Common myeloid progenitor, CD34-positive (primary cell): Measurements from ENCODE around the gene AP5S1.

Experiments used
- CTCF ChIA-PET: fragments of 350-600 bp; sonication (Branson Sonifier 250); formaldehyde crosslinking; loops from one replicate; lab custom pipeline; 2021; ENCODE audit warnings: antibody characterized with exemption; lab: Charles Lee
- POLR2A ChIA-PET: fragments of 350-600 bp; sonication (Branson Sonifier 250); formaldehyde crosslinking; loops from one replicate; lab custom pipeline; 2021; ENCODE audit warnings: antibody characterized with exemption; lab: Charles Lee
- DNase-seq, 3 donors: peaks; one replicate each; pipeline versions ENCODE4 v3.0.0 to v3.0.0-alpha.2; 2013
- H3K27ac ChIP-seq, 2 experiments: 1 replicate in 1 of 2; 2 replicates in 1 of 2; pipeline ENCODE4 v1.7.0; 2013; ENCODE audit warnings: inconsistent platforms in 2 of 2, low read length in 2 of 2, mild to moderate bottlenecking in 2 of 2, low read depth in 1 of 2, moderate library complexity in 1 of 2; ENCODE audit not compliant: severe bottlenecking in 2 of 2, insufficient read depth in 1 of 2, poor library complexity in 1 of 2
- H3K27me3 ChIP-seq, 5 experiments: replicated peaks in 2 of 5; 1 replicate in 3 of 5; 2 replicates in 2 of 5; pipeline versions ENCODE4 v1.6.1 to v1.7.0; 2013; ENCODE audit warnings: low read length in 4 of 5, mild to moderate bottlenecking in 2 of 5, moderate library complexity in 2 of 5, inconsistent platforms in 1 of 5; ENCODE audit not compliant: insufficient read depth in 5 of 5, control insufficient read depth in 4 of 5
- H3K36me3 ChIP-seq, 4 experiments: 1 replicate in 2 of 4; 2 replicates in 2 of 4; pipeline versions ENCODE4 v1.6.1 to v1.7.0; 2013; ENCODE audit warnings: low read length in 3 of 4, control low read depth in 1 of 4, mild to moderate bottlenecking in 1 of 4; ENCODE audit not compliant: control insufficient read depth in 4 of 4, insufficient read depth in 4 of 4
- H3K4me1 ChIP-seq, 4 experiments: 1 replicate in 3 of 4; 2 replicates in 1 of 4; pipeline versions ENCODE4 v1.6.1 to v1.7.1; 2013; ENCODE audit warnings: low read length in 3 of 4, mild to moderate bottlenecking in 3 of 4, control low read depth in 1 of 4, inconsistent platforms in 1 of 4, moderate library complexity in 1 of 4; ENCODE audit not compliant: control insufficient read depth in 4 of 4, insufficient read depth in 4 of 4; ENCODE audit errors: control extremely low read depth in 1 of 4
- H3K4me3 ChIP-seq, 7 experiments: 1 replicate in 4 of 7; 2 replicates in 3 of 7; pipeline versions ENCODE4 v1.5.1 to v1.7.0; 2013; ENCODE audit warnings: mild to moderate bottlenecking in 7 of 7, low read length in 6 of 7, moderate library complexity in 6 of 7, inconsistent platforms in 2 of 7, low read depth in 2 of 7, control low read depth in 1 of 7; ENCODE audit not compliant: insufficient read depth in 4 of 7, control insufficient read depth in 1 of 7; ENCODE audit errors: extremely low read depth in 1 of 7
- H3K9me3 ChIP-seq, 5 experiments: 1 replicate in 4 of 5; 2 replicates in 1 of 5; pipeline versions ENCODE4 v1.6.1 to v1.7.1; 2013; ENCODE audit warnings: low read length in 4 of 5, mild to moderate bottlenecking in 2 of 5, inconsistent platforms in 1 of 5, low read depth in 1 of 5, moderate library complexity in 1 of 5; ENCODE audit not compliant: control insufficient read depth in 4 of 5, insufficient read depth in 2 of 5; ENCODE audit errors: control extremely low read depth in 1 of 5
- WGBS: methylation state at CpG from one replicate; pipeline ENCODE4 v1.1.5; 2013; ENCODE audit not compliant: insufficient coverage; 5-methylcytosine and 5-hydroxymethylcytosine counted together

The AP5S1 gene

GRCh38 chr20:3847429-3847940 is 27.1 kb downstream of the AP5S1 start:
- peaks cover 1 to 31% (median 25%) of the 10 kb centered on the region in 4 experiments for H3K4me1 ChIP-seq
- peak overlapping the region; percentile 80 to 90 for H3K27ac ChIP-seq
- H3K9me3 ChIP-seq, result no peaks in the 10 kb centered on the region
- DNase-seq, result peak in 2 of 3 donors; percentile 13 to 14
- H3K27me3 ChIP-seq, result no peaks in the 10 kb centered on the region
- CTCF ChIA-PET, result no interaction called here
- H3K4me3 ChIP-seq, result peak overlapping the region; percentile 78 to 98 (median 88)
- POLR2A ChIA-PET, result no interaction called here
- H3K36me3 ChIP-seq, result peaks cover 0 to 12% (median under 1%) of the 10 kb centered on the region in 4 experiments
- 54% methylated on average over 6 of the region's 8 CpGs for WGBS

DNA sequence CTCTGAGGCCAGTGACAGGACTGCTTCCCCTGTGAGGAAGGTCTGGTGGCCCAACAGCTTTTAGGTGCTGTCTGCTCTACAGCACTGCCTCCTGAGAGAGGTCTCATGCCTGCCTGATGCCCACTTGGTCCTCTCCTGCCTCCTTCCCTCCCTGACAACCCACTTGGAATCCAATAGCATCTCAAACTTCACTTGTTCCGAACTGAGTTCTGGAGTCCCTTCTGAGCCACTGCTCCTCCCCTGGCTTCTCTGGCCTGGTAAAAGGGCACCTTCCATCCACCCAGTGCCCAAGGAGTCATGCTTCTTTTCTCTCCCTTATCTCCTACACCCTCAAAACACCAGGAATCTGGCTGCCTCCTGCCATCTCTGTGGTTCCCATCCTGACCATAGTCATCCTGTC is 28.2 kb downstream of the AP5S1 start:
- DNase-seq, result no peak
- peak overlapping the region in 1 of 2 experiments; percentile 36 for H3K27ac ChIP-seq
- WGBS, result 100% methylated on average over 1 of the region's 1 CpG
- no peak overlapping the region for H3K4me3 ChIP-seq
- ChIA-PET CTCF (interaction anchor here (1.4 kb wide), 1 partner anchor 23 kb away, joined by 4 read pairs; no protein-coding TSS in a partner anchor), POLR2A (no interaction called here)
- H3K27me3 ChIP-seq, result no peaks in the 10 kb centered on the region
- peaks cover 0 to 23% (median 19%) of the 10 kb centered on the region in 4 experiments for H3K4me1 ChIP-seq
- H3K9me3 ChIP-seq, result no peaks in the 10 kb centered on the region
- peaks cover 0 to 12% (median under 1%) of the 10 kb centered on the region in 4 experiments for H3K36me3 ChIP-seq

DNA sequence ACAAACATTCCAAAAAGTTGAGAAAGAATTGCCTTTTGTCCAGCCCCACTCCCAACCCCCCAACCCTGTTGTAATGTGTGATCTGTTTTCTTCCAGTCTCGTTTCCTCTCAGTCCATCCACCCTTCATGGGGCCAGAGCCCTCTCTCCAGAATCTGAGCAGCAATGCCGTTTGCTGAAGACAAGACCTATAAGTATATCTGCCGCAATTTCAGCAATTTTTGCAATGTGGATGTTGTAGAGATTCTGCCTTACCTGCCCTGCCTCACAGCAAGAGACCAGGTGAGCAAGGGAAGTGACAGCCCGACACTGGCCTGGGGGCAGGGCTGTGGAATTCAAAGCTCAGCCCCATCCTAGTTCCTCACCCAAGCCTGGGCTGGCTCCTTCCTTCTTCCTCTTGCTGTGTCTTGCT is 34.1 kb downstream of the AP5S1 start:
- 100% methylated on average over 3 of the region's 4 CpGs for WGBS
- H3K4me3 ChIP-seq, result no peak overlapping the region
- no peaks in the 10 kb centered on the region for H3K9me3 ChIP-seq
- H3K4me1 ChIP-seq, result peaks cover 0 to 4% (median 0%) of the 10 kb centered on the region in 4 experiments
- H3K27ac ChIP-seq, result no peak overlapping the region
- DNase-seq, result no peak
- H3K27me3 ChIP-seq, result no peaks in the 10 kb centered on the region
- H3K36me3 ChIP-seq, result peaks cover 8 to 40% (median 22%) of the 10 kb centered on the region in 4 experiments
- ChIA-PET POLR2A (interaction anchor here (0.7 to 1.0 kb wide), 2 partner anchors 34 to 113 kb away, joined by 3 read pairs; partner anchors contain the start of gene AP5S1), CTCF (interaction anchor here (0.9 to 3.8 kb wide), 24 partner anchors 9 to 217 kb away, joined by 3 to 24 read pairs (median 4); partner anchors contain the start of genes CENPB and SPEF1)

DNA sequence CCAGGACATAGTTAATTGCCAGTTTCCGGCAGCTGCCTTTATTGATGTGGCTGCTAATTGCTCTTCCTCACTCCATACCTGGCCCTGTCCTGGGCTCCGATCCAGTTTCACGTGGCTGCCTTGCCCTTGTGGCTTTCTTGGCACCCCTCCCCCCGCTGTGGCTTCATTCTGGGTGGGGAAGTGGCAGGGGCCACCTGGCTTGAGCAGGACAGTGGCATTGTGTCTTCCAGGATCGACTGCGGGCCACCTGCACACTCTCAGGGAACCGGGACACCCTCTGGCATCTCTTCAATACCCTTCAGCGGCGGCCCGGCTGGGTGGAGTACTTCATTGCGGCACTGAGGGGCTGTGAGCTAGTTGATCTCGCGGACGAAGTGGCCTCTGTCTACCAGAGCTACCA is 37.1 kb downstream of the AP5S1 start:
- 90% methylated on average over 14 of the region's 14 CpGs for WGBS
- DNase-seq, result no peak
- CTCF ChIA-PET, result interaction anchor here (0.6 to 2.0 kb wide), 6 partner anchors 37 to 150 kb away, joined by 3 to 7 read pairs (median 4); partner anchors contain the start of gene AP5S1
- peaks cover 0 to 4% (median 0%) of the 10 kb centered on the region in 4 experiments for H3K4me1 ChIP-seq
- no peak overlapping the region for H3K27ac ChIP-seq
- H3K36me3 ChIP-seq, result peaks cover 15 to 55% (median 39%) of the 10 kb centered on the region in 4 experiments
- peaks cover 0 to 5% (median 0%) of the 10 kb centered on the region in 5 experiments for H3K9me3 ChIP-seq
- H3K4me3 ChIP-seq, result no peak overlapping the region
- H3K27me3 ChIP-seq, result no peaks in the 10 kb centered on the region
- POLR2A ChIA-PET, result interaction anchor here (0.7 kb wide), 1 partner anchor 10 kb away, joined by 4 read pairs; no protein-coding TSS in a partner anchor

DNA sequence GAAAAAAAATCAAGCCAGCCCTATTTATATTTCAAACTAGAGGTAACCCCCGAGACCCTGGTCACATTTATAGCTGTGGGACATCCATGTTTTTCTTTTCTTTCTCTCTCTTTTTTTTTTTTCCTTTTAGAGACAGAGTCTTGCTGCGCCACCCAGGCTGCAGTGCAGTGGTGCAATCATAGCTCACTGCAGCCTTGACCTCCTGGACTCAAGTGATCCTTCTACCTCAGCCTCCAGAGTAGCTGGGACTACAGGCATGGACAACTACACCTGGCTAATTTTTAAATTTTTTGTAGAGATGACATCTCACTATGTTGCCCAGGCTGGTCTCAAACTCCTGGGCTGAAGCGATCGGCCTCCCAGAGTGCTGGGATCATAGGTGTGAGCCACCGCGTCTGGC is 38.3 kb downstream of the AP5S1 start:
- no peak for DNase-seq
- Histone ChIP-seq H3K9me3 (peaks cover 0 to 5% (median 0%) of the 10 kb centered on the region in 5 experiments), H3K36me3 (peaks cover 21 to 67% (median 52%) of the 10 kb centered on the region in 4 experiments), H3K4me3 (no peak overlapping the region), H3K27me3 (no peaks in the 10 kb centered on the region), H3K4me1 (peaks cover 0 to 4% (median 0%) of the 10 kb centered on the region in 4 experiments), H3K27ac (no peak overlapping the region)
- 100% methylated on average over 4 of the region's 6 CpGs for WGBS
- ChIA-PET POLR2A (no interaction called here), CTCF (interaction anchor here (0.9 to 1.4 kb wide), 4 partner anchors 16 to 74 kb away, joined by 4 to 5 read pairs (median 4); partner anchors contain the start of gene AP5S1)

DNA sequence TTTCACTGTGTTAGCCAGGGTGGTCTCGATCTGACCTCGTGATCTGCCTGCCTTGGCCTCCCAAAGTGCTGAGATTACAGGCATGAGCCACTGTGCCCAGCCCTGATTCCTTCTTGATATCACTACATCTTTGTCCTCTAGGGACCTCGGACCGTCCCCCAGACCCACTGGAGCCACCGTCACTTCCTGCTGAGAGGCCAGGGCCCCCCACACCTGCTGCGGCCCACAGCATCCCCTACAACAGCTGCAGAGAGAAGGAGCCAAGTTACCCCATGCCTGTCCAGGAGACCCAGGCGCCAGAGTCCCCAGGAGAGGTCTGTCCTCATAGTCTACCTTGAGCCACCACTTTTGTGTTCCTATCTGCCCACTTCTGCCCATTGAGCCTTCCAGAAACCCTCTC is 40.8 kb downstream of the AP5S1 start:
- Histone ChIP-seq H3K4me3 (no peak overlapping the region), H3K27ac (no peak overlapping the region), H3K4me1 (no peaks in the 10 kb centered on the region), H3K36me3 (peaks cover 30 to 83% (median 65%) of the 10 kb centered on the region in 4 experiments), H3K27me3 (no peaks in the 10 kb centered on the region), H3K9me3 (peaks cover 0 to 5% (median 0%) of the 10 kb centered on the region in 5 experiments)
- ChIA-PET POLR2A (no interaction called here), CTCF (no interaction called here)
- 97% methylated on average over 7 of the region's 7 CpGs for WGBS
- DNase-seq, result no peak

- CTCF ChIA-PET, result interaction anchor here (0.7 to 1.0 kb wide), 2 partner anchors 18 to 42 kb away, joined by 3 to 4 read pairs; partner anchors contain the start of gene AP5S1
Observed at GRCh38 chr20:3862333-3862732, 42.0 kb downstream of the AP5S1 start.

More at GRCh38 chr20:3862333-3862732, 42.0 kb downstream of the AP5S1 start:
- peaks cover 0 to 5% (median 0%) of the 10 kb centered on the region in 5 experiments for H3K9me3 ChIP-seq
- no peak overlapping the region for H3K4me3 ChIP-seq
- no peak overlapping the region for H3K27ac ChIP-seq
- no peak for DNase-seq
- POLR2A ChIA-PET, result no interaction called here
- no peaks in the 10 kb centered on the region for H3K4me1 ChIP-seq
- H3K36me3 ChIP-seq, result peaks cover 29 to 84% (median 69%) of the 10 kb centered on the region in 4 experiments
- 100% methylated on average over 1 of the region's 1 CpG for WGBS
- H3K27me3 ChIP-seq, result no peaks in the 10 kb centered on the region
